Esophagus squamous epithelium (tissue), 4 donors: ENCODE data around the gene PRDM10.

Source experiments
- POLR2A ChIP-seq, 4 donors: fragments of 450-650 bp; IDR thresholded peaks; one replicate each; pipeline ENCODE4 v1.6.1; 2017; ENCODE audit warnings: antibody characterized with exemption in 4 of 4, mild to moderate bottlenecking in 4 of 4, moderate library complexity in 3 of 4
- TF ChIP-seq, protein P1 (sequence below), 6 experiments: fragments of 450-650 bp in 4 of 6; fragments of 200-600 bp in 2 of 6; sonication (generic) in 2 of 6; IDR thresholded peaks; one replicate each; pipeline ENCODE4 v1.5.1; 2016 to 2019; ENCODE audit warnings: antibody characterized with exemption in 6 of 6, mild to moderate bottlenecking in 4 of 6, moderate library complexity in 4 of 6

- TF ChIP-seq POLR2A (IDR thresholded peaks at IDR 0.05): no peak
- TF ChIP-seq, protein P1, sequence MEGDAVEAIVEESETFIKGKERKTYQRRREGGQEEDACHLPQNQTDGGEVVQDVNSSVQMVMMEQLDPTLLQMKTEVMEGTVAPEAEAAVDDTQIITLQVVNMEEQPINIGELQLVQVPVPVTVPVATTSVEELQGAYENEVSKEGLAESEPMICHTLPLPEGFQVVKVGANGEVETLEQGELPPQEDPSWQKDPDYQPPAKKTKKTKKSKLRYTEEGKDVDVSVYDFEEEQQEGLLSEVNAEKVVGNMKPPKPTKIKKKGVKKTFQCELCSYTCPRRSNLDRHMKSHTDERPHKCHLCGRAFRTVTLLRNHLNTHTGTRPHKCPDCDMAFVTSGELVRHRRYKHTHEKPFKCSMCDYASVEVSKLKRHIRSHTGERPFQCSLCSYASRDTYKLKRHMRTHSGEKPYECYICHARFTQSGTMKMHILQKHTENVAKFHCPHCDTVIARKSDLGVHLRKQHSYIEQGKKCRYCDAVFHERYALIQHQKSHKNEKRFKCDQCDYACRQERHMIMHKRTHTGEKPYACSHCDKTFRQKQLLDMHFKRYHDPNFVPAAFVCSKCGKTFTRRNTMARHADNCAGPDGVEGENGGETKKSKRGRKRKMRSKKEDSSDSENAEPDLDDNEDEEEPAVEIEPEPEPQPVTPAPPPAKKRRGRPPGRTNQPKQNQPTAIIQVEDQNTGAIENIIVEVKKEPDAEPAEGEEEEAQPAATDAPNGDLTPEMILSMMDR (IDR thresholded peaks at IDR 0.05): no peak
Observed at GRCh38 chr11:130040281-130040940, 37.8 kb upstream of the PRDM10 start.
